ACC112 (cell line): ENCODE data around the gene TRIM2.
A peak's percentile ranks its signal among the peaks of the same experiment; 100 is the strongest.

Experiments
- H2AFZ ChIP-seq: fragments of 200-600 bp; sonication (generic); one replicate; pipeline ENCODE4 v1.6.0; 2017; ENCODE audit warnings: antibody characterized with exemption, low read length; ENCODE audit not compliant: unreplicated experiment
- H3K27ac ChIP-seq: fragments of 200-600 bp; sonication (generic); 2 replicates; pipeline ENCODE4 v1.5.1; 2014; ENCODE audit warnings: low read depth, mild to moderate bottlenecking, antibody characterized with exemption, low read length, moderate library complexity
- H3K27me3 ChIP-seq: fragments of 200-600 bp; sonication (generic); 2 replicates; pipeline ENCODE4 v1.6.1; 2014; ENCODE audit warnings: mild to moderate bottlenecking, antibody characterized with exemption, low read length, moderate library complexity, mixed read lengths; ENCODE audit not compliant: insufficient read depth
- H3K36me3 ChIP-seq: fragments of 200-600 bp; sonication (generic); 2 replicates; pipeline ENCODE4 v1.6.1; 2016; ENCODE audit warnings: mild to moderate bottlenecking, antibody characterized with exemption, low read length, moderate library complexity, mixed read lengths; ENCODE audit not compliant: insufficient read depth
- H3K4me1 ChIP-seq: fragments of 200-600 bp; sonication (generic); one replicate; pipeline ENCODE4 v1.6.1; 2016; ENCODE audit warnings: low read length, mixed read lengths; ENCODE audit not compliant: insufficient read depth, unreplicated experiment, control insufficient read depth
- H3K4me3 ChIP-seq: fragments of 200-600 bp; sonication (generic); 2 replicates; pipeline ENCODE4 v1.5.1; 2014; ENCODE audit warnings: mild to moderate bottlenecking, low read depth, low read length
- H3K79me2 ChIP-seq: fragments of 200-600 bp; sonication (generic); one replicate; pipeline ENCODE4 v1.6.0; 2016; ENCODE audit warnings: low read length; ENCODE audit not compliant: control insufficient read depth, unreplicated experiment, insufficient read depth

The TRIM2 gene

DNA sequence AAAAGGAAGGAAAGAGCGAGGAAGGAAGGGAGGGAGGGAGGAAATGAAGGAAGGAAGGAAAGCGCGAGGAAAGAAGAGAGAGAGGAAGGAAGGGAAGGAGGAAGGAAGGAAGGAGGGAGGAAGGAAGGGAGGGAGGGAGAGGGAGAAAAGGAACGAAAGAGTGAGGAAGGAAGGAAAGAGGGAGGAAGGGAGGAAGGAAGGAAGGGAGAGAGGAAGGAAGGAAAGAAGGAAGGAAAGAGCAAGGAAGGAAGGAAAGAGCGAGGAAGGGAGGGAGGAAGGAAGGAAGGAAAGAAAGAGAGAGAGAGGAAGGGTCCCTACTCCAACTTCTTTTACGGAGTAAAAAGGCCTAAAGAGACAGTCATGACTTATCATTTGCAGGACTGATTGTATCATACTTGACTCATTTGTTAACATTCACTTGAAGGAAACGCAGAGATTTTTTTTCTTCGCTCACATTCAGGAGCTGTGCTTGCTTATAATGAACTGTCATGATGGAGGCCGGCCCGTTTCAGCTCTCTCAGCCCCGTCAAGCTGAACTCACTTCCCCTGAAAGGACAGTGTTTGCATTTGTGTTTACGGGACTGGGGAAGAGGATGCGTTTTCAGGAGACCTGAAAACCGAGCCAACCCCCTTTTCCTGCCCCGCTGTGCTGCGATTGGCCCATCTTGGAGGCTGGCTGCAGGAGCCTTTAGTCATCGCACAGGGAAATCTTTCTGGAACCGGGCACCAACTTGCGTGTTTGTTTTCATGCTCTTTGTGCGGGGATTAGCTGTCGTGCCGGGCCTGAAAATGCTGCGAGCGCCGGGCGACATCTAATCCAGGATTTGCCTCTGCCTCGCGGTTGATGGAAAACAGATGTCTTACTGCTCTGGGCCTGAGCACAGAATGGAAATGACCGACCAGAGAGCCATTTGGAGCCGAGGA lies 17.8 kb downstream of the TRIM2 start:
- H3K27me3 ChIP-seq = no peaks in the 10 kb centered on the region
- peaks cover 12% of the 10 kb centered on the region for H3K36me3 ChIP-seq
- peaks cover 8% of the 10 kb centered on the region for H3K79me2 ChIP-seq
- peak overlapping the region; percentile 54 for H2AFZ ChIP-seq
- peak overlapping the region; percentile 41 for H3K27ac ChIP-seq
- peaks cover 14% of the 10 kb centered on the region for H3K4me1 ChIP-seq
- H3K4me3 ChIP-seq = peak overlapping the region; percentile 77

DNA sequence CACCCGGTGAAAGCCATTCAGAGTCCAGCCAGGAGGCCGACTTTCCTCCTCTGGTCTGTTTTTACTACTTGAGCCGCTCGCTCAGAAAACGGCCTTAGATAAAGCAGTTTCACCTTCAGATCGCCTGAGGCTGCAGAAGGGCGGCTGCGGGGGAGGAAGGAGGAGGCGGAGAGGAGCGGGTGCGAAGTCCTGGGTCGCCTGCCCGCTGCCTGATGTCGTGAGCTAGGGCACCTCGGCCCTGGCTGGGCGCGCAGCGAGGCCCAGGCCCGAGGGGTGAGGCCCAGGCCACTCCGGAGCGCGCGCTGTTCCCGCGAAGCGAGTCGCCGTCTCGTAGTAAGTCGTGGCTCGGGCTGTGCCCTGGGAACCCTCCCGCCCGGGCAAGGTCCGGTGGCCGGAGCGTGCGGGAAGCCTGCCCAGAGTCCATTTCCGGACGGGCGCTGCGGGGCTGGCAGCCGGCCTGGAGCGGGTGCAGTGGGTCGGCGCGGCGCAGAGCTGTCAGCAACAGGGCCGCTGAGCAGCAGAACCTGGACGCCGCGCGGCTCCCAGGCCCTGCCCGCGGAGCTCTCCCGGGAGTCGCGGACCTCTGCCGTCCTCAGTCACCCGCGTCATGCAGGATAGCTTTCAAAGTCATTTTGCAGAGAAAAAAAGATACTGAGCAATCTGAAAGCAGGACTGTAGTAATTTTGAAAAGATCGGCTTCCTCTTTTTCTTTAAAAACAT lies 18.6 kb downstream of the TRIM2 start:
- Histone ChIP-seq H3K27ac (peak overlapping the region; percentile 41), H2AFZ (peak overlapping the region; percentile 54), H3K4me1 (peaks cover 11% of the 10 kb centered on the region), H3K79me2 (peaks cover 8% of the 10 kb centered on the region), H3K27me3 (no peaks in the 10 kb centered on the region), H3K36me3 (peaks cover 12% of the 10 kb centered on the region), H3K4me3 (peak overlapping the region; percentile 77)

DNA sequence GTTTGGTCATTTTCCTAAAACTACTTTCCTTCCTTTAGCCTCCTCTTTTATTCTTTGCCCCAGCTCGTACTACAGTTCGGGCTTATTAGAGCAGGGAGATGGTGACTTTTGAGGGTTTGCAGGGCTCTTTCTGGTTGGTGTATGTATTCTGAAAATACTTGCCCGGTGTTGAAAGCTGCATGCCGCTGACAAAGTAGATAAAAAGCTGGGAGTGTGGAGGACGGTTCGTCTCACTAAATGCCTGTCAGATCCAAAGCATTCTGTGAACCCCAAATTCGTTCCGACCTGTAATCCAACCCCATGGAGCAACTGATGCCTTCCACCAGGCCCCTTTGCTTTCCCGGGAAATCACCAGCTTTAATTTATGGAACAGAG lies 19.2 kb downstream of the TRIM2 start:
- peak overlapping the region; percentile 6 for H2AFZ ChIP-seq
- H3K36me3 ChIP-seq = peaks cover 12% of the 10 kb centered on the region
- H3K27ac ChIP-seq = peak overlapping the region; percentile 41
- peaks cover 16% of the 10 kb centered on the region for H3K4me1 ChIP-seq
- H3K27me3 ChIP-seq = no peaks in the 10 kb centered on the region
- H3K79me2 ChIP-seq = peaks cover 8% of the 10 kb centered on the region
- H3K4me3 ChIP-seq = peak overlapping the region; percentile 77

DNA sequence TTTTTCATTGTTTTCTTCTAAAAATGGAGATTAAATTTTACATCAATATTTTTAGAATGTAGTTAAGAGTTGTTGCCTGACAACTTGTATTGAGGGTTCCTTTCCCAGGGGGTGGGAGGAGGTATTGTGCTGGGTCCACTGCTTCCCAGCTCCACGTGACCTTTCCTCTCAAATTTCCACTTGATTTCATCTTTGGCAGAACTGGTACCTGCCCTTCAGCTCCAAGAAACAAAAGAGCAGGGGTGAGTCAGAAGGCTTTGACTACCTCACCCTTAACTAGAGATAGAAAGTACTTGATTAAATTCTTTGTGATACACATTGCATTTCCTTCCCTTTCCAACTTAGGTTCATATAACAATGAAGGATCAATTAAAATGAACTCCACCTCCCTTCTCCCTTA lies 19.7 kb downstream of the TRIM2 start:
- Histone ChIP-seq H3K4me3 (peak overlapping the region; percentile 77), H3K4me1 (peaks cover 21% of the 10 kb centered on the region), H2AFZ (no peak overlapping the region), H3K27ac (no peak overlapping the region), H3K36me3 (peaks cover 12% of the 10 kb centered on the region), H3K79me2 (peaks cover 8% of the 10 kb centered on the region), H3K27me3 (no peaks in the 10 kb centered on the region)

DNA sequence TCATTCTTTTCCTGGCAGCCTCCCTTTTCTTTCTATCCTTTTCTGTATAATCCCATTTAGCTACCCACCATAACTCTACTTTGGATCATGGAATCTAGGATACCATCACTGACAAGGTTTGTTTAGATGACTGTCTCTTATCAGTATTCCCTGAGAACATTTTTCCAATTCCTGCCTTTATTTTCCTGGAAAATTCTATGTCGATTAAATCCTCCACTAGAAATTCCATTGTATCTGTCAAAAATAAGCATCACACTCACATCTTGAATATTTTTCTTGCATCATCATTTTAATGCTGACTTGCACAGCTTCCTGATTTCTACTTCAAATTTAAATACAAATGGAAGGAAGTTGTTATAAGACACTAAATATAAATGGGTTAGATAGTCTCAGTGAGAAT lies 20.2 kb downstream of the TRIM2 start:
- Histone ChIP-seq H3K79me2 (peaks cover 8% of the 10 kb centered on the region), H3K36me3 (peaks cover 12% of the 10 kb centered on the region), H3K4me1 (peaks cover 21% of the 10 kb centered on the region), H2AFZ (no peak overlapping the region), H3K27ac (no peak overlapping the region), H3K4me3 (peak overlapping the region; percentile 77), H3K27me3 (no peaks in the 10 kb centered on the region)

DNA sequence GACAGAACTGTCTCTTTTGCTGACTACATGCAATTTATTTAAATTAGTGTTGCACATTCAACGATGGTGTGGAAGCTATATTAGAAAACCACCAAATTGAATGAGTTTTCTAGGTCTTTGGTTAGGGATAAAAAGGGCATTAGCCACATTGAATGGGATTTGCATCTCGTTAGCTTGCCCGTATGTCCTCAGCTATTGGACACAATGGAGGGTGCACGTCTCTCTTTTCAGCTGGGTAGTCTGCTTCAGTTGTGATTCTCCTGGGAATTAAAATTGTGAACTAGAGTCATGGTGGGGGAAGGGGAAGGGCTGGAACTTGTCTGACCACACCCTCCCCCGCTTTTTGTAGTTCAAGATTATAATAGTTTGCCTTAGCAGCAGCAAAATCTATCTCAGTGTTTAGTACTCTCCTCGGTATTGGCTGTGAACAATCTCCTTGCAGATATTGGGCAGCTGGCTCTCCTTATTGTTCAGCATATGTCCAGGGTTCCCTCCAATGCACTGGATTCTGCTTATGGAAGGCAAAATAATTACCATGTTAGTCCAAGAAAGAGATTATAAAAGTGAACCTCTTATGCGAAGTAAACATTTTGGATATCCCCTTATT lies 23.3 kb downstream of the TRIM2 start:
- Histone ChIP-seq H3K36me3 (peaks cover 12% of the 10 kb centered on the region), H2AFZ (no peak overlapping the region), H3K27me3 (no peaks in the 10 kb centered on the region), H3K4me1 (peaks cover 23% of the 10 kb centered on the region), H3K27ac (no peak overlapping the region), H3K4me3 (no peak overlapping the region), H3K79me2 (peaks cover 8% of the 10 kb centered on the region)

DNA sequence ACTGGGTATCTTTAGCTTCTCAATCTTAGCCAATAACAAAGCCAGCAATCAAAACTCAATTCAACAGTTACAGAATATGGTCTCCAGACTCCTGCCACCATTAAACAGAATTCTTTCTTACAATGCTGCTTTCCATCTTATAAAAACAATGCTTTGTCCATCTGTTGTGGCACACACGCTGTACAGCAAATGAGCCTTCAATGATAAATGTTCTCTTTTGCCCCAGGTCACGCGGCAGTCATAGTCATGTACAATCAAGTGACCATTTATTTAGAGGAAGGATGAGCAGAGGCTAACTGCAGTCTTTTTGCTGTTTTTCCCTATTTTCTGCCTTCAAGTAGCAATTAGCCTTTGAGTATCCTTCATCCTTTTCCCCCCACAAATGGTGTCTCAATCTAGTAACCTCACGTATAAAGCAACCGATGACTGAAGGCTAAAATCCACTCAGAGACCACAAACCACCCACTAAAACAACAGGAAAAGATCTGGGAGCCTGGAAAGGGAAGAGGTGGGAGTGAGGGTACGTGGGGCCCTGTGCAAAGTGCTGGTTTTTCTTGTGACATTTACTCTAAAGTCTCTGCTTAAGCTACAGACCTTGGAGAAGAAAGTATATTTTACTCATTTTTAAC lies 24.4 kb downstream of the TRIM2 start:
- H2AFZ ChIP-seq = no peak overlapping the region
- peaks cover 12% of the 10 kb centered on the region for H3K36me3 ChIP-seq
- no peak overlapping the region for H3K27ac ChIP-seq
- no peaks in the 10 kb centered on the region for H3K27me3 ChIP-seq
- H3K4me1 ChIP-seq = peaks cover 34% of the 10 kb centered on the region
- peaks cover 8% of the 10 kb centered on the region for H3K79me2 ChIP-seq
- H3K4me3 ChIP-seq = no peak overlapping the region

DNA sequence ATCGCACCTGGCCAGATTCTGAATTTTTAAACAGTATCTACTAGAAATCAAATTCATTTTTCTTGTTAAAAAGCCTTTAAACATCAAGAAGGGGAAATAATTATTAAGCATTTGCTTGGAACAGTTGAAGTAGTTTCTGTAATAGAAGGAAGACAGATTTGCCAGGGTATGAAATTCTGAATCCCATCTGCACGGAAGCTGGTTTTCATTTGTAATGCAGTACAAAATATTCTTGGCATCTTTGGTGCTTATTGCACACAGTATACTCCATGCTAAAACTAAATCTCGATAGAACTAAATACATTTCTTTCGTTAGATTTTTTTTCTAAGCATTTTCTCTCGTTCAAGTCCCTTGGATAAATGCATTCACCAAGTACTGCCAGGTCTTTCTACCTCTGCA lies 25.3 kb downstream of the TRIM2 start:
- Histone ChIP-seq H2AFZ (no peak overlapping the region), H3K36me3 (peaks cover 10% of the 10 kb centered on the region), H3K79me2 (peaks cover 8% of the 10 kb centered on the region)

DNA sequence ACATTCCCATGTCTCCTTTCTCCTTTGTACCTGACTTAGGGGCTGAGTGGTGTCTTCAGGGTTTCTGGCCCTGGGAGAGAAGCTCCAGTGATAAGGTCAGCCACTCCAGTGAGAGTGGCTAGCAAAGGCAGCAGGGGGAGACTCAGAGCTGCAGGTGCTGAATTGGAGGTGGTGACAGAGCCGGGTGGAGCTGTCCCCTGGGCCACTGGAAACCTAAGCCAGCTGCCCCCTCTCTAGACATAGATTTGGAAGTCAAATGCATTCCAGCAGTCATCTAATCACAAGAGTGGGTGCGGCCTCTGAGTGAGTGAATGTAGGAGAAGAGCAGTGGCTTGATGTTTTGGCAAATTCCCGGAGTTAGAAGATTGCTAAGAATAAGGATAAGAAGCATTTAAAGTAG lies 28.5 kb downstream of the TRIM2 start:
- H3K79me2 ChIP-seq = no peaks in the 10 kb centered on the region
- H2AFZ ChIP-seq = no peak overlapping the region
- peaks cover 44% of the 10 kb centered on the region for H3K4me1 ChIP-seq
- no peaks in the 10 kb centered on the region for H3K36me3 ChIP-seq
- no peak overlapping the region for H3K4me3 ChIP-seq
- peak overlapping the region; percentile 59 for H3K27ac ChIP-seq
- H3K27me3 ChIP-seq = no peaks in the 10 kb centered on the region

More for the DNA sequence above, 25.3 kb downstream of the TRIM2 start:
- Histone ChIP-seq H3K27ac (no peak overlapping the region), H3K27me3 (no peaks in the 10 kb centered on the region), H3K4me1 (peaks cover 36% of the 10 kb centered on the region), H3K4me3 (no peak overlapping the region)

DNA sequence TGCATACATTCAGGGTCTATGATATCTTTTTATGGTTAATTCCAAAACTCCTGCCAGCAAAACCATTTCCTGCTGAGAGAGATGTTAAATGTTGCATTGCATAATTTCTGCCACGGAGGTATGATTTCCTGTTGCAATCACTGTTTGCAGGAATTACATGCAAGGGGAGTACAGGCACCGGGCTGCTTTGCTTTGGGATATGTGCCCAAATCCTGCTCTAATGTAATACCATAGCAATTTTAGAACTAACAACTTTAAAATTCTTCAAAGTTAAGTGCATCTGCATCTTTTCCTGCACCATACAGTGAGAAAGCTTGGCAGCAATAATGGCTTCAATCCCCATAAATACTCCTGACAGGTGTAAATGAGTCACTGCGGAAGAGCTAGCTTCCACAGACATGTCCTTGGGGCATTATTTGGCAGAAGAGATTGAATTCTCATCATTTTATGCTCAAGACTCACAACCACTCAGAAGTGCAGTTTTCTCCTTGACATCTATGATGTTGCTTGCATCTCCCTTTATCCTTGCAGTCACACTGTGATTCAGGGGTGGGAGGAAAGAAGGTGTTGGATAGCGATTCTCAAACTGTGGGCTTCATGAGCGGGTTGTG lies 29.6 kb downstream of the TRIM2 start:
- Histone ChIP-seq H3K36me3 (no peaks in the 10 kb centered on the region), H2AFZ (no peak overlapping the region), H3K27ac (peak overlapping the region; percentile 59), H3K4me1 (peaks cover 33% of the 10 kb centered on the region), H3K27me3 (no peaks in the 10 kb centered on the region), H3K4me3 (peak overlapping the region; percentile 30; the same call in 1 of the 2 replicates), H3K79me2 (no peaks in the 10 kb centered on the region)
